C4-2B (cell line): Measurements from ENCODE around the gene EVA1C.

Source experiments
- CTCF ChIP-seq: fragments of 450-650 bp; conservative IDR thresholded peaks from 2 replicates; pipeline ENCODE4 v1.5.1; 2017; ENCODE audit warnings: mild to moderate bottlenecking
- ZFX ChIP-seq: fragments of 450-650 bp; IDR thresholded peaks from 2 replicates; pipeline ENCODE4 v1.6.1; 2017

GRCh38 chr21:32447224-32447623 lies 34.7 kb downstream of the EVA1C start:
- TF ChIP-seq CTCF (no peak), ZFX (no peak)
